HG02759 (cell line): ENCODE measurements around the gene ITPKC.

Source experiments
- ATAC-seq: cut with Tn5 transposase; IDR thresholded peaks from one replicate; pipeline ENCODE4 v1.9.1; 2021; ENCODE audit warnings: mild to moderate bottlenecking, moderate library complexity; ENCODE audit not compliant: unreplicated experiment

Gene ITPKC

DNA sequence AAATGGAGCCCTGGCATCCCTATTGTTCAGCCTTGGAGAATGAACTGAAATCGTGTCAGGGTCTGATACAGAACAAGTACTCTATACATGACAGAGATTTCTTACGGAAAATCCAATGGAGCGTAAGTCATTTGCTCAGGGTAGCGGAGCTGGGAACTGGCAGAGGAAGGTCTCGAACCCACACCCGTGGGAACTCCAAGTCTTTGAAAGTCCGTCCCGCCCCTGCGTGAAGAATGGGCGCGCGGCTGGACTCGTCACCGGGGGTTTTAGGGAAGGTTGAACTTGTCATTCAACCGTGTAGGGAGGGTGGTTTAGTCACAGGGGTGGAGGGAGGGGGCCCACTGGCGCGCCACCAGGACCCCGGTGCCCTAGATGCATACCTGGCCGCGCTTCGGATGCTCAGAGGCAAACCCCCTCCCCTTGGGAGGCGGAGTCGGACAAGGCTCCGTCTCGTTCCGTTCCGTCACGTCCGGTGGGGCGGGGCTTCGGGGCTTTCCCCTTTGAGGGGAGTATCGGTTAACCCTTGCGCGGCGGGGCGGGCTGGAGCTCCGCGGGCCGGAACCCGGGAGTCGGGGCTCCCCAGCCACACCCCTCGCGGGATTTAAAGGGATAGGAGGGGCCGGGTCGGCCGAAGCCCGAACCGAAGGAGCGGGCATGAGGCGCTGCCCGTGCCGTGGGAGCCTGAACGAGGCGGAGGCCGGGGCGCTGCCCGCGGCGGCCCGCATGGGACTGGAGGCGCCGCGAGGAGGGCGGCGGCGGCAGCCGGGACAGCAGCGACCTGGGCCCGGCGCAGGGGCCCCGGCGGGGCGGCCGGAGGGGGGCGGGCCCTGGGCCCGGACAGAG, at the start of gene ITPKC, which contains the start of gene COQ8B:
TSS of gene ITPKC (plus strand) at position 631 of the 843 bp plus-strand sequence. CDS start at position 655, 24 bp downstream.
TSS of gene COQ8B (minus strand) at position 405 of the 843 bp plus-strand sequence. CDS start 2,254 bp downstream, outside the sequence.
- ATAC-seq, result peak; percentile 65

DNA sequence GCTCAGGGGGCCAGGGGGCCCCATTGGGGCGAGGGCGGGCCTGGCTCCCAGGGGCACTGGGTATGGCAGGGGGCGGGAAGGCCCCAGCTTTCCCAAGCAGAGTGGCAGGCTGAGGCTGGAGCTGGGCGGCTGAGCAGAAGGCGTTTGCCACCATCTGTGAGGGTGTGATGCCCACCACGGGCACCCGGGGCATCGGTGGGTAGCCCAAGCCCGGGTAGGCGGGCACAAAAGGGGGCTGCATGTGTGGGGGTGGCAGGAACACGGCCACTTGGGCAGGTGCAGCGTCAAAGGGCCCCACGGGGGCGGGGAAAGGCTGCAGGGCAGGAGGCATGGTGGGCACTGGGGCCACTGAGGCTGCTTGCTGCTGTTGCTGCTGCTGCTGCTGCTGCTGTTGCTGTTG, 49.3 kb upstream of the ITPKC start:
- no peak for ATAC-seq

- ATAC-seq, result no peak
Measured at GRCh38 chr19:40668991-40669614, 47.8 kb upstream of the ITPKC start.

DNA sequence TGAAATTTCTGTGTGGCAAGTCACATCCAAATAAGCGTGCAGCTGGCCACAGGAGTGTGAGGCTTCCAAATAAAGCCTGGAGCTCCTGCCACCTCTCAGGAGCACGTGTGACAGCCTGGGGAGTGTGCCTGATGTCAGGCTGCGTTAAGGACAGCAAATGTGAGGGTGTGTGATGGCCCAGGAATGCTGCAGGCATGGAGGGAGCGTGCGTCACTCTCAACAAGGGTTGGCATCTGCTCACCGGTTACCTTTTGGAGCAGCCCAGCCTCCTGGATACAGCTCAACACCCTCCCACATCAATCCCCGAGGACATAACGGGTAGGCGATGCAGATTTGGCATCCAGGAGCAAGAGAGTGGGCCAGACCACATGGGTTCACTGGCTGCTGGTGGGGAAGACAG, 45.5 kb upstream of the ITPKC start:
- ATAC-seq, result no peak

- ATAC-seq, result no peak
Measured at GRCh38 chr19:40672038-40672437, 44.9 kb upstream of the ITPKC start.

DNA sequence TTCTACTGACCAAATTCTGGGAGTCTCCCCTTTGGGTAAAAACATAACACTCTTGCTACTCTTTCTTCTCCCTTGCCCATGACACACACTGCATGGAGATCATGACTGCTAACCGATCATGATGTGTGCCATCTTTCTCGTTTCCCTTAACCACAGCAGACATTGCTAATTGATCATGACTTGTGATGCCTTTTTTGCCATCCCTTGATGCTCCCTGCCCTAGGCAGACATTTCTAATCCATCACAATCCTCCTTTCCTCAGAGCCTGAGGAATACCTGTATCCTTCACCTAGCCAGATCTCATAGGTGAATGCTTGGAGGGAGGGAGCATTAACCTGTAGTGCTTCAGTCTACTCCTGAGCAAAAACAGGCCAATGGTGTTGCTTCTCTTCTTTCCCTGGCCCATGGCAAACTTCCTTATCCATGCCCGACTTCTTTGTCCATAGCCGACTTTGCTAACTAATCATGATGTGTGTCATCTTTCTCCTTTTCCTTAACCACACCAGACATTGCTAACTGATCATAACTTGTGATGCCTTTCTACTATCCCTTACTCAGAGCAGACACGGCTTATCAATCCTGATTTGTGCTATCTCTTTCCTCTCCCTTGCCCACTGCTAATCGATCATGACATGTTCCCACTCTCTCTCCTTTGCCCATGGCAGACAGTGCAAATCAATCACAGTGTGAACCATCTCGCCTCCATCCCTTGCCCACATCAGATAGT, 44.2 kb upstream of the ITPKC start:
- no peak for ATAC-seq

GRCh38 chr19:40673397-40673796, 43.5 kb upstream of the ITPKC start:
- ATAC-seq, result no peak

- ATAC-seq, result no peak
Measured at GRCh38 chr19:40674291-40674690, 42.6 kb upstream of the ITPKC start.

- ATAC-seq, result no peak
Measured at GRCh38 chr19:40677156-40677555, 39.8 kb upstream of the ITPKC start.

DNA sequence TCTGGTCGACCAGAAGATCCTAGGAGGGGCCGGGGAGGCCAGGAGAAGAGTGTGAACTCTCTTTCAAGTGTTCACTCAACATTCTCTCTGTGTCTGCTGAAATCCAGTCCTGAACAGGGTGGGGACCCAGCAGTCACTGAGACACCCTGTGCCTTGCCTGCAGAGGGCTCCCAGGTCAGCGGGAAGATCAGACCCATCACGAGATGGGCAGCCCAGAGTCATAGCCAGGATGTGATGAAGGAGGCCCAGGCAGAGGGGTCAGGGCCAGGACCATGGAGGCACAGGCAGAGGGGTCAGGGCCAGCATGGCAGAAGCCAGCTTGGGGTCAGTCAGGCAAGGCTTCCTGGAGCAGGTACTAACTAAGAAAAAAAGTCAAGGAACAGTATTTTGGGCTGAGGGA, 35.9 kb upstream of the ITPKC start:
- no peak for ATAC-seq

- ATAC-seq, result no peak
Measured at GRCh38 chr19:40682431-40682964, 34.4 kb upstream of the ITPKC start.

DNA sequence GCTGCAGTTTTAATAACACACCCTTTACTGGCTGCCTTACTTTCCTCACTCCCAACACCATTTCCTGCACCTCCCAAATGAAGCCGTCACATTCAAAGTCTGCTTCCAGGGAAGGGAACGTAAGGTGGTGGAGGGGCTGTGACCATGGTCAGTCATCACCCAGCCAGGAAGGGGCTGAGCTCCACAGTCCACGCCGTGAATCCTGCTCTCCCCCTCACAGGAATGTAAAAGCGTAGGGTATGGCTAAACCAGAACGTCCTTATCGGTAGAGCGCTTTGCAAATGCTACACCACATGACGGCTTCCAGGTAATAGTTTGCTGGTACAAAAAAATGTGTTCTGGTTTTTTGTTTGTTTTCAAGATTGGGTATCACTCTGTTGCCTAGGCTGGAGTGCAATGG, 33.5 kb upstream of the ITPKC start:
- no peak for ATAC-seq

DNA sequence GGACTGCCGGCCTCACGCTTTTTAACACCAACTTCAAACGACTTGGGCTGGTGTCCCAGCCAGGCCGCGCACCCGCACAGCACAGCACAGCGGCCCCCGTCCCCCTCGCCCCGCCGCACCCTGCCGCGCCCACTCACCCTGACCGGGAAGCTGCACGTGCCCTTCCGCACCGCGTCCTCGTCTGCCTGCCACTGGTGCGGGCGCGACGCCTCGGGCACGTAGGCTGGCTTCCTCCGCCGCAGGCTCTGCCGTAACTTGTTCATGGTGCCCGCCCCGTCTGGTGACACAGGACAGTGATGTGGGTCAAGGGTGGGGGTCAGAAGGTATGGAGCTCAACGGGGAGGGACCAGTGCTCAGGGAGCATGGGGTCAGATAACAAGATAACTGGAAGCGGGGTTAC, 32.6 kb upstream of the ITPKC start:
- ATAC-seq, result no peak

GRCh38 chr19:40685016-40685526, 31.8 kb upstream of the ITPKC start:
- no peak for ATAC-seq

- ATAC-seq, result no peak
Measured at GRCh38 chr19:40685563-40685962, 31.3 kb upstream of the ITPKC start.

GRCh38 chr19:40686882-40687524, 29.9 kb upstream of the ITPKC start:
- no peak for ATAC-seq

DNA sequence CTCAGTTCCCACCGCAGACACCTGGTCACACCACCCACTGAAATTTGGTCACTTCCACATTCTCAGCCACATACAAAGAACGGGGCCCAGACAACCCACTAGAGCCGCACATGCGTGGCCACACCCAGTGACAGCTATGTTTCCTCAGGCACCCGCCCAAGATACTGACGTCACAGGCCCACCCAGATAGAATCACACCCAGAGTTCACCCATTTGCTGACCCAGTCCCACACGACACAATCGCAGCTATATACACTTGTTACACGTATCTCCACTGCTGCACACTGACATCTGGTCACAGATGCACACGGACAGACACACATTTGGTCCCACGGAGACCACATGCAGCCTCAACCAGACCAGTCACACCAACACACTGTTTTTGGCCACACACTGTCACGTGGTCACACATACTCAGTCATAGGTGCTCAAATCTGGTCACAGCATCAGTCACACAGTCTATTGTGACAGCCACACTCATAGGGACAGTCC, 29.3 kb upstream of the ITPKC start:
- no peak for ATAC-seq

- ATAC-seq, result no peak
Measured at GRCh38 chr19:40688309-40688708, 28.6 kb upstream of the ITPKC start.

- no peak for ATAC-seq
Measured at GRCh38 chr19:40688987-40689338, 27.9 kb upstream of the ITPKC start.

DNA sequence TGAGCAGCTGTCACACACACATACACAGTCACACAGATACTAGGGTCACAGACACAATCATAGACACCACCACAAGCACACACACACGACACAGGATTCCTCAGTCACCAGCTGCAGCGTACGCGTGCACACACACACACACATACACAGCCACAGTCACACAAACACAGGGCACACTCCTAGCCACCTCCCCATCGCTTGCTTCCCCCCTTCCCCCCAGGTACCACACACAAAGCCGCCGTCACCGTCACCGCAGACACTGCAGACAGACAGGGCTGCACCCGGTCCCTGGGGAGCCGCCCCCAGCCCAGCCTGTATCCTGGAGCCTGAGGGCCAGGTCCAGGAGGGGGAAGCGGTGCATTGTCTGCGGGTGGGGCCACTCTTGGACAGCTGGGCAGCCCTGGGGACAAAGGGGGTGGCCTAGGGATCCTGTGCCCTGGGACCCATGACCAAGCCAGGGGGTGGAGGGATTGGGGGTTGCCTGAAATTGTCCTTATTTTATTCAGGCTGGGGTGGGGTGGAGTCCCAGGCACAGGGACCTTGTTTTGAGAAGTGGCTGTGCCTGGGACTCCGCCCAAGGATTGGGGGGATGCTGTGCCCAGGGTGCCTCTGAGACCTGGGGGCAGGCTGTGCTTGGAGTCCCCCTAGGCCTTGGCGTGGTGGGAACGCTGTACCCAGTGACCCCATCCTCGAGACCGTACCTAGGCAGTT, 27.4 kb upstream of the ITPKC start:
- no peak for ATAC-seq
